ENCODE results near the gene COL5A3.
"Not testable (repeated sequence)": the region's sequence is repeated elsewhere in the genome, so short reads cannot be mapped to it uniquely, and the experiment has no call there.

The COL5A3 gene

GRCh38 chr19:9935506-9936325 is 74.6 kb downstream of the COL5A3 start:
- no peak for DNase-seq

GRCh38 chr19:9934132-9934950 is 76.0 kb downstream of the COL5A3 start:
- DNase-seq: peak; percentile 60

- no peak for DNase-seq
Observed at GRCh38 chr19:9932835-9933234, 77.5 kb downstream of the COL5A3 start.

- DNase-seq: no peak
Observed at GRCh38 chr19:9931629-9932028, 78.7 kb downstream of the COL5A3 start.

DNA sequence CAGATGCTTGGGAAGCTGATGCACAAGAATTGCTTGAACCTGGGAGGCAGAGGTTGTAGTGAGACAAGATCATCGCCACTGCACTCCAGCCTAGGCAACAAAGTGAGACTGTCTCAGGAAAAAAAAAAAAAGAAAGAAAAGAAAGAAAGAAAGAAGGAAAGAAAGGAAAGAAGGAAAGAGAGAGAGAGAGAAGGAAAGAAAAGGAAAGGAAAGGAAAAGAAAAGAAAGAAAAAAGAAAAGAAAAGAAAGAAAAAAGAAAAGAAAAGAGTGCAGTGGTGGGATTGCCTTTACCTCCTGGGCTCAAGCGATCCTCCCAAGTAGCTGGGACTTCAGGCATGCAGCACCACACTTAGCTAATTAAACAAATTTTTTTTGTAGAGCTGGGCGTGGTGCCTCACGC is 86.9 kb downstream of the COL5A3 start:
- DNase-seq: no peak

DNA sequence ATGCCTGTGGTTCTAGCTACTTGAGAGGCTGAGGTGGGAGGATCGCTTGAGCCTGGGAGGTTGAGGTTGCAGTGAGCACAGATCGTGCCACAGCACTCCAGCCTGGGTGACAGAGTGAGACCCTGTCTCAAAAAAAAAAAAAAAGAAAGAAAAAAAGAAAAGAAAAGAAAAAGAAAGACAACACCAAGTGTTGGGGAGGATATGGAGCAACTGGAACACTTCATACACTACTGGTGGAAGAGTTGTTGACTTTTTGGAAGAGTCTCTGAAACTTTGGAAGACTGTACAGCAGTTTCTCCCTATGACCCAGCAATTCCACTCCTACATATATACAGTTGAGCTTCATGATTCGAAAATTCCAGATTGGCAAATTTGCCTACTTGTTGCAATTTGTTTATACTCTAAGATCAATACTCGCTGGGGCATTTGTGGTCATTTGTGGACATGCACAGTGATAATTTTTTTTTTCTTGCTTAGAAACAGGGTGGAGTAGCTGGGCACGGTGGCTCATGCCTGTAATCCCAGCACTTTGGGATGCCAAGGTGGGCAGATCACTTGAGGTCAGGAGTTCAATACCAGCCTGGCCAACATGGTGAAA is 87.4 kb downstream of the COL5A3 start:
- not testable (repeated sequence) for DNase-seq

GRCh38 chr19:9917321-9917720 is 93.0 kb downstream of the COL5A3 start:
- DNase-seq: no peak

GRCh38 chr19:9916719-9917118 is 93.6 kb downstream of the COL5A3 start:
- DNase-seq: no peak

- DNase-seq: no peak
Observed at GRCh38 chr19:9914315-9915207, 95.7 kb downstream of the COL5A3 start.

DNA sequence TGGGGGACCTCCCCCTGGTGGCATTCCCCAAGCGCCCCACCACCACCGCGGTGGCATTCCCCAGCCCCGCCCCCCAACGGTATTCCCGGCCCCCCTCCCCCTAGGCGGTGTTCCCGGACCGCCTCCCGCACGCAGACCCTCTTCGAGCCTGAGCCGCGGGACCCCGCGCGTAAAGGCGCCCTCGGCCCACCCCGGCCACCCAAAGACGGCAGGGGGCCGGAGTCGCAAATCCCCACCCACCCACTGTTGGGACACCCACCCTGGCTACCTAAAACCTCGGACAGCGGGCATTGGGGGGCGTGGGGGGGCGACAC is 96.3 kb downstream of the COL5A3 start:
- no peak for DNase-seq

- no peak for DNase-seq
Observed at GRCh38 chr19:9913237-9914000, 96.9 kb downstream of the COL5A3 start.

- no peak for DNase-seq
Observed at GRCh38 chr19:9912551-9913236, 97.6 kb downstream of the COL5A3 start.

- DNase-seq: no peak
Observed at GRCh38 chr19:9911524-9912185, 98.6 kb downstream of the COL5A3 start.

DNA sequence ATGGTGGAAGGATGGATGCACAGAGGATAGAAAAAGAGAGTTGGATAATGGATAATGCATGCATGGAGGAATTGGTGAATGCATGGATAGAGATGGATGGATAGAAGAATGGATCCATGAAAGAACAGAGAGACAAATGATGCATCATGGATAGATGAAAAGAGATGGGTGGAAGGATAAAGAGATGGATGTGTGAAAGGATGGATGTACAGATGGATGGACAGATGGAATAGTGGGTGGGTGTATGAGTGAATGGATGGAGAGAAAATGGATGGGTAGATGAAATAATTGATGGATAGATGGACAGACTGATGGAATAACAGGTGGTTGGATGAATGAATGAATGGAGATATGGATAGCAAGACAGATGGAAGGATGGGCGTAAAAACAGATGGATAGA is 99.7 kb downstream of the COL5A3 start:
- DNase-seq: no peak

Measured in NCI-H1105 (cell line).